GF-D8 (cell line): Measurements from ENCODE around the gene TAAR1.
"Not testable (repeated sequence)": the region's sequence is repeated elsewhere in the genome, so short reads cannot be mapped to it uniquely, and the experiment has no call there.

Experiments
- DNase-seq: peaks from one replicate; lab custom pipeline; 2025; lab: John Stamatoyannopoulos, UW

The TAAR1 gene

GRCh38 chr6:132661906-132662305 is 2.9 kb upstream of the TAAR1 start:
- no peak for DNase-seq

GRCh38 chr6:132651062-132651461 is 7.9 kb downstream of the TAAR1 start:
- DNase-seq, result no peak

GRCh38 chr6:132650429-132650828 is 8.6 kb downstream of the TAAR1 start:
- DNase-seq, result no peak

- no peak for DNase-seq
These were observed 10.2 kb downstream of the TAAR1 start for GRCh38 chr6:132648828-132649227.

- no peak for DNase-seq
These were observed 10.6 kb downstream of the TAAR1 start for GRCh38 chr6:132648356-132648755.

- DNase-seq, result no peak
These were observed 15.4 kb downstream of the TAAR1 start for GRCh38 chr6:132643547-132643946.

DNA sequence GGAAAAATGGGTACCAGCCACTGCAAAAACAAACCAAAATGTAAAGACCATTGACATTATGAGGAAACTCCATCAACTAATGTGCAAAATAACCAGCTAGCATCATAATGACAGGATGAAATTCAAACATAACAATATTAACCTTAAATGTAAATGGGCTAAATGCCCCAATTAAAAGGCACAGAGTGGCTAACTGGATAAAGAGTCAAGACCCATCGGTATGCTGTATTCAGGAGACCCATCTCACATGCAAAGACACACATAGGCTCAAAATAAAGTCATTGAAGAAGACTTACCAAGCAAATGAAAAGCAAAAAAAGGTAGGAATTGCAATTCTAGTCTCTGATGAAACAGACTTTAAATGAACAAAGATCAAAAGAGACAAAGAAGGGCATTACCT is 21.8 kb downstream of the TAAR1 start:
- DNase-seq, result not testable (repeated sequence)

GRCh38 chr6:132635906-132636305 is 23.1 kb downstream of the TAAR1 start:
- not testable (repeated sequence) for DNase-seq

DNA sequence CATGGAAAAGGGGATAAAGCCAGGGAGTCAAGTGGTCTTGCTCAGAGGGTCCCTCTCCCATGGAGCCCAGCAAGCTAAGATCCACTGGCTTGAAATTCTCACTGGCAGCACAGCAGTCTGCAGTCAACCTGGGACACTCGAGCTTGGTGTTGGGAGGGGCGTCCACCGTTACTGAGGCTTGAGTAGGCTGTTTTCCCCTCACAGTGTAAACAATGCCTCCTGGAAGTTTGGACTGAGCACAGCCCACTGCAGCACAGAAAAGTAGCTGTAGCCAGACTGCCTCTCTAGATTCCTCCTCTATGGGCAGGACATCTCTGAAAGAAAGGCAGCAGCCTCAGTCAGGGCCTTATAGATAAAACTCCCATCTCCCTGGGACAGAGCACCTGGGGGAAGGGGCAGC is 23.7 kb downstream of the TAAR1 start:
- not testable (repeated sequence) for DNase-seq

DNA sequence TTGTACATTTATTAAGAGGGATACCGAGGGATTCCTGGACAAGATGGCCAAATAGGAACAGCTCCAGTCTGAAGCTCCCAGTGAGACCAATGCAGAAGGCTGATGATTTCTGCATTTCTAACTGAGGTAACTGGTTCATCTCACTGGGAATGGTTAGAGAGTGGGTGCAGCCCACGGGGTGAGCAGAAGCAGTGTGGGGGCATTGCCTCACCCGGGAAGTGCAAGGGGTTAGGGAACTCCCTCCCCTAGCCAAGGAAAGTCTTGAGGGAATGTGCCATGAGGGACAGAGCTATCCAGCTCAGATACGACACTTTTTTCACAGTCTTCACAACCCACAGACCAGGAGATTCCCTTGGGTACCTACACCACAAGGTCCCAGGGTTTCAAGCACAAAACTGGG is 24.2 kb downstream of the TAAR1 start:
- DNase-seq, result no peak

DNA sequence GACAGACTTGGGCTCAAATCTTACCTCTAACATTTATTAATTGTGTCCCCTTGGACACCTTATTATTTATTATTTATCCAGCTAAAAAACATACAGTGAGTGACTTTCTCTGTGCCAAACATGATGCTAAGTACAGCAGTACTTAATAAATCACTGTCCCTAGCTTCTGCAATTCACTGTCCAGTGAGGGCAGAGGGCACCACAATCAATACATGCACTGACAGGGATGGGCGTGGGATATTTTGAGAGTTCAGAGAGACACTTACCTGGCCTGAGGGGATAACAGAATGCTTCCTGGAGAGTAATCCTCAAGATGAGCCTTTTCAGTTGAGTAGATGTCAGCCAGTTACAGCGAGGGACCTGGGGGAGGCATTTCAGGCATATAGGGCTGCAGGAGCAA is 25.6 kb downstream of the TAAR1 start:
- no peak for DNase-seq

GRCh38 chr6:132624175-132624574 is 34.8 kb downstream of the TAAR1 start, which contains the start of gene TAAR2:
TAAR2 (minus strand) TSS chr6:132624275; CDS start chr6:132624275, 0 bp downstream.
- DNase-seq, result no peak

DNA sequence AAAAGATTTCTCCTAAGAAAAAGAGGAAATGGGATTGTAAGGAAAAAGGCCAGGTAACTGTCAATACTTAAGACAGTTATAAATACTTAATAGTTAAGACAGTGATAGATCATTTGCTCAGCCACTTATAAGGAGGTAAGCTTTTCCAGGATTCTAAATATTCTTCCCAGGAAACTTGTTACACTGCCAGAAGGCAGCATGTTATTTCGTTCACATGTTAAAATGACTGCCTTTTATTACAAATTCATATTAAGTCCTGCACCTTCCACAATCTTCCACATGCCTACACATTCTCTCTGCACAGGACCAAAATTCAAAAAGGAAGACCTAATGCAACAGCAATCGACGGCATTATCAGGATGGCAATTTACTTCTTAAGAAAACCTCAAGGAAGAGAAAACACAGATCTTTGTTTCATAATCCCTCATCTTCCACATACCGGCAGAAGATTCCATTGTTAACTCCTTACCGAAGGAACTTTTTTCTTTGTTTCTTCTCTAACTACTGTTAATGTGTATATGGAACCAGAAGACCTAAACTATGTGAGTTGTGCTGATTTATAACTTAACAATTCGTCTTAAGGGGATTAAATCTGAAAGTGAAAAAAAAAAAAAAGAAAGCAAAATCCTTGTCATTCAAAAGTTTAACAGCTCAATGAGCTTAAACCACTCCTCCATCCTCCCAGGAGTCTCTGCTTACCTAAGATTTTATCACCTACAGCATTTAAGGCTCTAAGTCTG is 35.7 kb downstream of the TAAR1 start:
- DNase-seq, result no peak

DNA sequence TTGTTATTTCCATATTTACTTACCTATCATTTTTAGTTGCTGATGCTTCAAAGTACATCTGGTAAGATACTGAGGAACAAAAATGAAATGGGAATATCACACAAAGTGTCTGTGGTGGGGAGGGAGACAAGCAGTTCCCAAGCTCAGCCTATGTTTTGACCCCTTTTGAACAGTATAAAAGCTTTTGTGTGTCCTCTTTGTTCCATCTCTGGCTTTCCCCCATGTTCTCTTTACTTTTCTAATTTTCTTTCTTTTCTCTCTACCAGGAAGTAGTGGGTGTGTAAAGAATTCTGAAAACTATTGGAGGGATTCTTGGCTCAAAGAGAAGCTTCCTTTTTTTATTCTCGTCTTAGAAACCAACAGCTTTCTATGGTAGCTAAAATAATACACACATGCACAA is 42.3 kb downstream of the TAAR1 start:
- no peak for DNase-seq

GRCh38 chr6:132614554-132614953 is 44.4 kb downstream of the TAAR1 start:
- no peak for DNase-seq

DNA sequence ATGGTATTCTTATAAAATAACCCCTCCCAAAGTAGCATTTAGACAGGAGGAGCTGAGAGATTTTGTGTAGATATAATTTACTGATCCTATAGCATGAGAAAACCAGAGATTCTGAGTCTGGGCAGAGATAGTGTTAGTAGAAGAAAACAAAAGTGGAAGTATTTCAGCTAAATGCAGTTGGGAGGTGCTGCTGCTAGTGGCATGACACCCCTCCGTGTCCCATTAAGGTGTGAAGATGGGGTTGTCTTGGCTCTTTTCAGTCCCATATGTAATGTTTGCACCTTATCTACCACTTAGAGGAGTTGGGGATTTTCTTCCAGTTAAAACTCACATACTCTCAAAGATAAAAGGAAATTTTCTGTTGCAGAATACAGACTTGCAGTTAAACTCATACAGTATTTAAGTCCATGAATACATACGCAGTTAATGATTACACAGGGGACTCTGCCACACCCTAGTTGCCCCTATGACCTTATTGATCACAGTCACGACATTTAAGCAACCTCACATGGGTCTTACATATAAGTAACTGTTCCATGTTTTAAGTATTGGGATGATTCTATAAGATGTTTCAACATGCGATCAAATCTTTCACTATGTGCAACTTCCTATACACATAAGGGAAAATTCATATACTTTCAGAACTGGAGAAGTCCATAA is 46.4 kb downstream of the TAAR1 start:
- no peak for DNase-seq

DNA sequence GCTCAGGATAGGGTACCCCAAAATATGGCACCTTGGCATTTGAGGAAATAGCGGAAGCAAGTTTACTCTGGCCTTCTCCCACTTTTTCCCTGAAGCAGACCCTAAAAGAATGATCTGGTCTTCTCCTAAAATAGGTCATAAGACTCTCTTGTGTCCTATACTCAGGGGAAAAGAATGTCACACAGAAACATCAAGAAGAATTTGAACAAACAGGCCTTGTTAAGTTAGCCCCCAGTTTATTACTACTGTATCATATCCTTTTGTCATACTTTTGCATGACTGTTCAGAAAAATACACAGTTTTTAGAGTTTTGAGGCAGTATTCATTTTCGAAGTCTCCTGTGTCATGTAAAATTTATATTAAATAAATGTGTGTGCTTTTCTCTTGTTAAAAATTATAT is 47.4 kb downstream of the TAAR1 start:
- DNase-seq, result no peak

DNA sequence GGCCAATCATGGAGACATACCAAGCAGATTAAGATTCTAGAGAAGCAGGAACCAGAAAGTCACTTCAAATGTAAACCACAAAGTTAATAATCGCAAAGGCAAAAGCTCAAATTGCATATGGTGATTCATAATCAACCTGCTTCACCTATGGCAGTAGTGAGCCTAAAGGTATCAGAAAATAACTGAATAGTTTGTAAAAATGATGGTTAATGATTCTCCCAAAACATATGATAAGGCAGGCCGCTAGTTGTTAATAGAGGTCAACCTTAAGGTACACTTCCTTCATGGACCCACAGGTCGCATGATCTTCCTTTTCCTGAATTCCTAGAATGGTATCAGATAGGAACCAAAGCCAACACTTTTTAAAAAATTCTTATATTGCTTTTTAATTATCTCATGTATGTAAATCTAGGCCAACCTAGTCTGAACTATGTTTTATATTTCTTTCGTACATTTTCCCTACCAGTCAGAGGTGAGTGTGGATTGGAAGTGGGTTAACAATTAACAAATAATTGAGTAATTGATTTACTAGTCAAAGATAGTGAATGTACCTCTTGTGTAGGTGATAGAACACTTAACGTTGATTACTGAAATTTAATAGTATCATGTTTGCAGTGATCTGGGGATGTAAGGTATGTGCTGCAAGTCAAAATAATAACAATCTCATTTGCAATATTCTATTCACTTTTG is 51.3 kb downstream of the TAAR1 start:
- no peak for DNase-seq

DNA sequence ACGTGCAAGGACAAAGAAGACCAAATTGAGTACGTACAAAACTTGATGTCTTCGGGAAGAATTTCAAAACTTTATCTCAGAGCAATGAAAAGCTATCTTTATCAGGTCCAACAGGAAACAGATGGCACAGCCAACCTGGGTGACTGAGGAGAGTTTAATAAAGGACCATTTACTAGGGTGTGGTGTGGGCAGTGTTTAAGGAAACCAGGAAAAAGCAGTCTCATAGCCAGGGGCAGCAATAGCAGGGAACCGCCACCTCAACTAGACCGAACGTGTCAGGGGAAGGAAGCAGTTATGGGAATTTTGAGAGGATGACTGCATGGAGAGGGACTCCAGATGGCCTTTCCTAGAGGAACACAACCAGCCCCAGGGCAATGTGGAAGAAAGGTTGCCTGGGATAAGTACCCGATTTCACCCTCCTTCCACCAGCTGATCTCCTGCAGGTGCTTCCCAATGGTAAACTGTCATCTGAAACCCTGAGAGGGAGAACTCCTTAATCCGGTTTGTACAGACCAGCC is 54.3 kb downstream of the TAAR1 start:
- no peak for DNase-seq

DNA sequence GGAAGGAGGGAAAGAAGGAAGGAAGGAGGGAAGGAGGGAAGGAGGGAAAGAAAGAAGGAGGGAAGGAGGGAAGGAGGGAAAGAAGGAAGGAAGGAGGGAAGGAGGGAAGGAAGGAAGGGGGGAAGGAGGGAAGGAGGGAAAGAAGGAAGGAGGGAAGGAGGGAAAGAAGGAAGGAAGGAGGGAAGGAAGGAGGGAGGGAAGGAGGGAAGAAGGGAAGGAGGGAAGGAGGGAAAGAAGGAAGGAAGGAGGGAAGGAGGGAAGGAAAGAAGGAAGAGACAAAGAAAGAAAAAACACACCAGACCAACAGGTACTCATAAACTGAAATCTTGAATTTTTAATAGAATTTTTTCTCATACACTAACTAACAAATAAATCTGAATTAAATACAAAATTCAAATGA is 58.1 kb downstream of the TAAR1 start:
- not testable (repeated sequence) for DNase-seq

GRCh38 chr6:132598473-132598872 is 60.5 kb downstream of the TAAR1 start:
- no peak for DNase-seq

- no peak for DNase-seq
These were observed 62.8 kb downstream of the TAAR1 start for GRCh38 chr6:132596201-132596600.
